ENCODE data around the gene PON3. TPM values are rescaled to one million over a fixed set of nuclear protein-coding genes. Genes with fewer than 3 reads are reported as not detected.

The PON3 gene
- total and polyA plus RNA-seq, 3 experiments from 2014 or later = not detected

GRCh38 chr7:95327356-95327755 lies 68.8 kb downstream of the PON3 start:
- peaks cover 5% of the 10 kb centered on the region for H3K4me1 ChIP-seq (ENCODE audit: insufficient read depth, low read length)
- no peak for DNase-seq
- Mint-ChIP-seq H3K36me3 (peaks cover 0 to 6% (median 0%) of the 10 kb centered on the region in 3 donors), H3K4me1 (peaks cover 12 to 24% (median 16%) of the 10 kb centered on the region in 3 donors), H3K9me3 (no peaks in the 10 kb centered on the region), H3K4me3 (no peak overlapping the region), H3K27ac (no peak overlapping the region), H3K27me3 (peaks cover 7 to 19% of the 10 kb centered on the region in 2 donors)
- ChIA-PET CTCF (no interaction called here), POLR2A (no interaction called here)
- no peaks in the 10 kb centered on the region for H3K9me3 ChIP-seq (ENCODE audit: low read length)
- H3K27me3 ChIP-seq (ENCODE audit: insufficient read depth, low read length, poor library complexity, severe bottlenecking) = peaks cover 7% of the 10 kb centered on the region
- no peak overlapping the region for H3K4me3 ChIP-seq (ENCODE audit: low read length)
- no peaks in the 10 kb centered on the region for H3K36me3 ChIP-seq (ENCODE audit: insufficient read depth, low read length)
- no peak overlapping the region for H3K27ac ChIP-seq (ENCODE audit: low read depth, low read length)

GRCh38 chr7:95324431-95324830 lies 71.7 kb downstream of the PON3 start, which contains the start of gene PON1:
Gene PON1 (minus strand): TSS chr7:95324532. CDS start chr7:95324475, 57 bp downstream.
- no peak within 1 kb of the TSS for H3K27ac Mint-ChIP-seq
- H3K27ac ChIP-seq (ENCODE audit: low read depth, low read length) = no peak within 1 kb of the TSS
- H3K4me3 ChIP-seq (ENCODE audit: low read length) = no peak within 1 kb of the TSS
- H3K9me3 ChIP-seq (ENCODE audit: low read length) = no peaks in the 10 kb centered on the region
- H3K36me3 Mint-ChIP-seq = peaks cover 0 to 6% (median 0%) of the 10 kb centered on the region in 3 donors
- peaks cover 7% of the 10 kb centered on the region for H3K27me3 ChIP-seq (ENCODE audit: insufficient read depth, low read length, poor library complexity, severe bottlenecking)
- POLR2A ChIA-PET = no interaction called here
- peaks cover 0 to 9% (median 3%) of the 10 kb centered on the region in 3 donors for H3K4me1 Mint-ChIP-seq
- peak within 1 kb of the TSS in 3 of 7 donors; percentile 17 to 57 (median 20) for H3K4me3 Mint-ChIP-seq
- peak in 3 of 5 donors; percentile 15 to 53 (median 17) for DNase-seq
- no peaks in the 10 kb centered on the region for H3K9me3 Mint-ChIP-seq
- H3K36me3 ChIP-seq (ENCODE audit: insufficient read depth, low read length) = no peaks in the 10 kb centered on the region
- H3K4me1 ChIP-seq (ENCODE audit: insufficient read depth, low read length) = no peaks in the 10 kb centered on the region
- CTCF ChIA-PET = no interaction called here
- H3K27me3 Mint-ChIP-seq = peaks cover 7 to 19% of the 10 kb centered on the region in 2 donors

- Mint-ChIP-seq H3K9me3 (no peaks in the 10 kb centered on the region), H3K27ac (no peak overlapping the region), H3K36me3 (peaks cover 0 to 6% (median 0%) of the 10 kb centered on the region in 3 donors), H3K4me1 (peaks cover 0 to 9% (median 2%) of the 10 kb centered on the region in 3 donors), H3K4me3 (peak overlapping the region in 1 of 7 donors; percentile 57), H3K27me3 (peaks cover 7 to 19% of the 10 kb centered on the region in 2 donors)
- ChIA-PET POLR2A (no interaction called here), CTCF (no interaction called here)
- Histone ChIP-seq H3K27me3 (ENCODE audit: insufficient read depth, low read length, poor library complexity, severe bottlenecking) (peaks cover 7% of the 10 kb centered on the region), H3K4me3 (ENCODE audit: low read length) (no peak overlapping the region), H3K36me3 (ENCODE audit: insufficient read depth, low read length) (no peaks in the 10 kb centered on the region), H3K4me1 (ENCODE audit: insufficient read depth, low read length) (no peaks in the 10 kb centered on the region), H3K9me3 (ENCODE audit: low read length) (no peaks in the 10 kb centered on the region), H3K27ac (ENCODE audit: low read depth, low read length) (no peak overlapping the region)
- no peak for DNase-seq
These were observed 72.6 kb downstream of the PON3 start for GRCh38 chr7:95323410-95324129.

- no peaks in the 10 kb centered on the region for H3K36me3 ChIP-seq (ENCODE audit: insufficient read depth, low read length)
- peaks cover 7 to 19% of the 10 kb centered on the region in 2 donors for H3K27me3 Mint-ChIP-seq
- H3K4me1 Mint-ChIP-seq = peaks cover 0 to 9% (median 2%) of the 10 kb centered on the region in 3 donors
- peaks cover 7% of the 10 kb centered on the region for H3K27me3 ChIP-seq (ENCODE audit: insufficient read depth, low read length, poor library complexity, severe bottlenecking)
- H3K27ac Mint-ChIP-seq = no peak overlapping the region
- H3K36me3 Mint-ChIP-seq = peaks cover 0 to 6% (median 0%) of the 10 kb centered on the region in 3 donors
- H3K4me3 ChIP-seq (ENCODE audit: low read length) = no peak overlapping the region
- POLR2A ChIA-PET = no interaction called here
- no peaks in the 10 kb centered on the region for H3K4me1 ChIP-seq (ENCODE audit: insufficient read depth, low read length)
- CTCF ChIA-PET = interaction anchor here (0.8 kb wide), 1 partner anchor 12 kb away, joined by 3 read pairs; no protein-coding TSS in a partner anchor
- no peak for DNase-seq
- no peaks in the 10 kb centered on the region for H3K9me3 Mint-ChIP-seq
- no peak overlapping the region for H3K4me3 Mint-ChIP-seq
- H3K27ac ChIP-seq (ENCODE audit: low read depth, low read length) = no peak overlapping the region
- H3K9me3 ChIP-seq (ENCODE audit: low read length) = no peaks in the 10 kb centered on the region
These were observed 73.3 kb downstream of the PON3 start for GRCh38 chr7:95322854-95323253.

- Mint-ChIP-seq H3K4me3 (no peak overlapping the region), H3K9me3 (no peaks in the 10 kb centered on the region), H3K27ac (no peak overlapping the region), H3K4me1 (peaks cover 0 to 9% (median 2%) of the 10 kb centered on the region in 3 donors), H3K27me3 (peaks cover 7 to 19% of the 10 kb centered on the region in 2 donors), H3K36me3 (peaks cover 0 to 6% (median 0%) of the 10 kb centered on the region in 3 donors)
- ChIA-PET CTCF (interaction anchor here (0.8 to 1.7 kb wide), 2 partner anchors 9 to 11 kb away, joined by 3 read pairs; no protein-coding TSS in a partner anchor), POLR2A (no interaction called here)
- peaks cover 7% of the 10 kb centered on the region for H3K27me3 ChIP-seq (ENCODE audit: insufficient read depth, low read length, poor library complexity, severe bottlenecking)
- DNase-seq = no peak
- no peaks in the 10 kb centered on the region for H3K9me3 ChIP-seq (ENCODE audit: low read length)
- no peak overlapping the region for H3K4me3 ChIP-seq (ENCODE audit: low read length)
- no peaks in the 10 kb centered on the region for H3K4me1 ChIP-seq (ENCODE audit: insufficient read depth, low read length)
- no peaks in the 10 kb centered on the region for H3K36me3 ChIP-seq (ENCODE audit: insufficient read depth, low read length)
- no peak overlapping the region for H3K27ac ChIP-seq (ENCODE audit: low read depth, low read length)
These were observed 73.8 kb downstream of the PON3 start for GRCh38 chr7:95322396-95322795.

GRCh38 chr7:95321720-95322119 lies 74.5 kb downstream of the PON3 start:
- Mint-ChIP-seq H3K9me3 (no peaks in the 10 kb centered on the region), H3K36me3 (peaks cover 0 to 6% (median 0%) of the 10 kb centered on the region in 3 donors), H3K4me3 (no peak overlapping the region), H3K27me3 (peaks cover 7 to 19% of the 10 kb centered on the region in 2 donors), H3K4me1 (peaks cover 0 to 9% (median 2%) of the 10 kb centered on the region in 3 donors), H3K27ac (no peak overlapping the region)
- CTCF ChIA-PET = interaction anchor here (1.7 kb wide), 1 partner anchor 9 kb away, joined by 3 read pairs; no protein-coding TSS in a partner anchor
- DNase-seq = no peak
- no peak overlapping the region for H3K27ac ChIP-seq (ENCODE audit: low read depth, low read length)
- no peaks in the 10 kb centered on the region for H3K4me1 ChIP-seq (ENCODE audit: insufficient read depth, low read length)
- H3K36me3 ChIP-seq (ENCODE audit: insufficient read depth, low read length) = no peaks in the 10 kb centered on the region
- H3K9me3 ChIP-seq (ENCODE audit: low read length) = no peaks in the 10 kb centered on the region
- H3K27me3 ChIP-seq (ENCODE audit: insufficient read depth, low read length, poor library complexity, severe bottlenecking) = peaks cover 7% of the 10 kb centered on the region
- POLR2A ChIA-PET = no interaction called here
- no peak overlapping the region for H3K4me3 ChIP-seq (ENCODE audit: low read length)

GRCh38 chr7:95320651-95321050 lies 75.5 kb downstream of the PON3 start:
- H3K9me3 ChIP-seq (ENCODE audit: low read length) = no peaks in the 10 kb centered on the region
- Mint-ChIP-seq H3K4me1 (peaks cover 0 to 9% (median 2%) of the 10 kb centered on the region in 3 donors), H3K27ac (no peak overlapping the region), H3K27me3 (peaks cover 7 to 14% of the 10 kb centered on the region in 2 donors), H3K36me3 (no peaks in the 10 kb centered on the region), H3K4me3 (no peak overlapping the region), H3K9me3 (no peaks in the 10 kb centered on the region)
- ChIA-PET CTCF (interaction anchor here (1.7 kb wide), 1 partner anchor 8 kb away, joined by 3 read pairs; no protein-coding TSS in a partner anchor), POLR2A (no interaction called here)
- no peaks in the 10 kb centered on the region for H3K4me1 ChIP-seq (ENCODE audit: insufficient read depth, low read length)
- H3K27me3 ChIP-seq (ENCODE audit: insufficient read depth, low read length, poor library complexity, severe bottlenecking) = peaks cover 7% of the 10 kb centered on the region
- no peak overlapping the region for H3K4me3 ChIP-seq (ENCODE audit: low read length)
- no peaks in the 10 kb centered on the region for H3K36me3 ChIP-seq (ENCODE audit: insufficient read depth, low read length)
- DNase-seq = no peak
- no peak overlapping the region for H3K27ac ChIP-seq (ENCODE audit: low read depth, low read length)

GRCh38 chr7:95319570-95319969 lies 76.6 kb downstream of the PON3 start:
- peaks cover 0 to under 1% (median under 1%) of the 10 kb centered on the region in 3 donors for H3K4me1 Mint-ChIP-seq
- no peak overlapping the region for H3K27ac Mint-ChIP-seq
- Histone ChIP-seq H3K9me3 (ENCODE audit: low read length) (no peaks in the 10 kb centered on the region), H3K27ac (ENCODE audit: low read depth, low read length) (no peak overlapping the region), H3K27me3 (ENCODE audit: insufficient read depth, low read length, poor library complexity, severe bottlenecking) (no peaks in the 10 kb centered on the region), H3K4me1 (ENCODE audit: insufficient read depth, low read length) (no peaks in the 10 kb centered on the region), H3K36me3 (ENCODE audit: insufficient read depth, low read length) (no peaks in the 10 kb centered on the region), H3K4me3 (ENCODE audit: low read length) (no peak overlapping the region)
- ChIA-PET POLR2A (no interaction called here), CTCF (no interaction called here)
- H3K4me3 Mint-ChIP-seq = no peak overlapping the region
- H3K9me3 Mint-ChIP-seq = no peaks in the 10 kb centered on the region
- DNase-seq = no peak
- H3K36me3 Mint-ChIP-seq = no peaks in the 10 kb centered on the region
- peaks cover 3 to 8% of the 10 kb centered on the region in 2 donors for H3K27me3 Mint-ChIP-seq
